HepG2 (cell line): ENCODE data around the gene RAB6A. TPM values are rescaled to one million over a fixed set of nuclear protein-coding genes. Genes with fewer than 3 reads are reported as not detected.
A peak's percentile ranks its signal among the peaks of the same experiment; 100 is the strongest.

Source experiments
- ARID3A ChIP-seq: IDR thresholded peaks from 2 replicates; pipeline ENCODE4 v1.6.1; 2012; ENCODE audit warnings: low read depth, low read length, improper control_type of control experiment
- ASH2L ChIP-seq: fragments of 300-600, 200-600 bp; sonication (generic); IDR thresholded peaks from 2 replicates; pipeline ENCODE4 v1.7.0; 2017; ENCODE audit warnings: low read depth, mild to moderate bottlenecking, moderate library complexity, mixed read lengths, low read length; ENCODE audit not compliant: insufficient read length
- ATF1 ChIP-seq: IDR thresholded peaks from 2 replicates; pipeline ENCODE4 v1.6.1; 2016; ENCODE audit warnings: mild to moderate bottlenecking, control low read depth
- BRD4 ChIP-seq: sonication (generic); formaldehyde crosslinking; IDR thresholded peaks from 2 replicates; pipeline ENCODE4 v1.4.0; 2020; ENCODE audit warnings: missing genetic modification reagents
- ELF1 ChIP-seq: sonication (generic); formaldehyde crosslinking; IDR thresholded peaks from 2 replicates; pipeline ENCODE4 v1.4.0; 2020; ENCODE audit warnings: missing genetic modification reagents
- ESRRA ChIP-seq: sonication (generic); formaldehyde crosslinking; IDR thresholded peaks from 2 replicates; pipeline ENCODE4 v1.5.1; 2020; ENCODE audit warnings: mild to moderate bottlenecking, low read depth, missing genetic modification reagents
- GABPB1 ChIP-seq: IDR thresholded peaks from 2 replicates; pipeline ENCODE4 v1.6.1; 2016; ENCODE audit warnings: mild to moderate bottlenecking, missing genetic modification reagents, moderate library complexity, missing compliant biosample characterization
- KDM3A ChIP-seq: IDR thresholded peaks from 2 replicates; pipeline ENCODE4 v1.6.1; 2018; ENCODE audit warnings: low read depth, missing compliant biosample characterization
- MAFF ChIP-seq: IDR thresholded peaks from 2 replicates; pipeline ENCODE4 v1.6.1; 2011; ENCODE audit warnings: low read depth, low read length, improper control_type of control experiment
- PCBP1 ChIP-seq: fragments of 200-400 bp; formaldehyde crosslinking; IDR thresholded peaks from 2 replicates; pipeline ENCODE4 v1.6.1; 2017; ENCODE audit warnings: mild to moderate bottlenecking, low read depth, low read length, borderline replicate concordance
- RARA ChIP-seq: IDR thresholded peaks from 2 replicates; pipeline ENCODE4 v1.6.1; 2016; ENCODE audit warnings: missing genetic modification reagents, missing compliant biosample characterization
- RORA ChIP-seq: sonication (generic); formaldehyde crosslinking; IDR thresholded peaks from 2 replicates; pipeline ENCODE4 v1.5.0; 2020; ENCODE audit warnings: mild to moderate bottlenecking, missing genetic modification reagents, moderate library complexity
- SNRNP70 ChIP-seq: fragments of 200-400 bp; formaldehyde crosslinking; IDR thresholded peaks from 2 replicates; pipeline ENCODE4 v1.6.1; 2017; ENCODE audit warnings: mild to moderate bottlenecking, low read depth, low read length, moderate library complexity
- SSRP1 ChIP-seq: IDR thresholded peaks from 2 replicates; pipeline ENCODE4 v1.6.1; 2016; ENCODE audit warnings: control low read depth
- TARDBP ChIP-seq: sonication (generic); formaldehyde crosslinking; IDR thresholded peaks from 2 replicates; pipeline ENCODE4 v1.8.0; 2022; ENCODE audit warnings: mild to moderate bottlenecking, missing genetic modification reagents
- THYN1 ChIP-seq: sonication (generic); formaldehyde crosslinking; IDR thresholded peaks from 2 replicates; pipeline ENCODE4 v1.8.1; 2023; ENCODE audit warnings: low read depth, mild to moderate bottlenecking, moderate library complexity, missing genetic modification reagents, borderline replicate concordance
- ZBTB14 ChIP-seq: sonication (generic); formaldehyde crosslinking; IDR thresholded peaks from 2 replicates; pipeline ENCODE4 v1.4.0; 2020; ENCODE audit warnings: missing genetic modification reagents
- ZKSCAN1 ChIP-seq: fragments of 150-350 bp; IDR thresholded peaks from 2 replicates; pipeline ENCODE4 v1.6.1; 2014; ENCODE audit warnings: low read length
- ZMAT3 ChIP-seq: sonication (generic); formaldehyde crosslinking; conservative IDR thresholded peaks from 2 replicates; pipeline ENCODE4 v1.7.0; 2021; ENCODE audit warnings: missing genetic modification reagents
- ZNF143 ChIP-seq: sonication (generic); formaldehyde crosslinking; IDR thresholded peaks from 2 replicates; pipeline ENCODE4 v1.4.0; 2020; ENCODE audit warnings: missing genetic modification reagents
- ZNF432 ChIP-seq: sonication (generic); formaldehyde crosslinking; IDR thresholded peaks from 2 replicates; pipeline ENCODE4 v1.5.0; 2020; ENCODE audit warnings: missing genetic modification reagents, mild to moderate bottlenecking, borderline replicate concordance
- ZNF556 ChIP-seq: sonication (generic); formaldehyde crosslinking; IDR thresholded peaks from 2 replicates; pipeline ENCODE4 v1.4.0; 2020; ENCODE audit warnings: mild to moderate bottlenecking, missing genetic modification reagents, borderline replicate concordance
- ZNF670 ChIP-seq: sonication (generic); formaldehyde crosslinking; IDR thresholded peaks from 2 replicates; pipeline ENCODE4 v1.8.0; 2022; ENCODE audit warnings: mild to moderate bottlenecking, missing genetic modification reagents, borderline replicate concordance
- ZNF704 ChIP-seq: sonication (generic); formaldehyde crosslinking; IDR thresholded peaks from 2 replicates; pipeline ENCODE4 v1.8.1; 2023; ENCODE audit warnings: mild to moderate bottlenecking, inconsistent platforms, moderate library complexity, missing genetic modification reagents, borderline replicate concordance
- ZNF75D ChIP-seq: sonication (generic); formaldehyde crosslinking; IDR thresholded peaks from 2 replicates; pipeline ENCODE4 v1.8.1; 2023; ENCODE audit warnings: missing genetic modification reagents, mild to moderate bottlenecking, borderline replicate concordance
- ZSCAN12 ChIP-seq: sonication (generic); formaldehyde crosslinking; IDR thresholded peaks from 2 replicates; pipeline ENCODE4 v1.9.0; 2021; ENCODE audit warnings: mild to moderate bottlenecking, missing genetic modification reagents
- polyA plus RNA-seq, 8 experiments: library from polyadenylated mRNA; depleted of rRNA in 3 of 8; stranded (reverse) in 7 of 8; unstranded in 1 of 8; fragments of >200 nt; fragmentation: Illumina TruSeq in 4 of 8; extraction: Trizol in 4 of 8; gene quantifications; 2 replicates each; pipeline versions ENCODE4 v1.2.1 to v1.2.3, GENCODE V29; 2011 to 2016; ENCODE audit warnings: low read depth in 4 of 8, missing spikeins in 1 of 8, mixed read lengths in 1 of 8; ENCODE audit not compliant: insufficient read depth in 1 of 8
- total RNA-seq, 5 experiments: library from RNA; depleted of rRNA; stranded (reverse); fragments of >200 nt; fragmentation: Illumina TruSeq; extraction: Trizol; gene quantifications; 2 replicates each; pipeline ENCODE4 v1.2.3, GENCODE V29; 2016; ENCODE audit warnings: low read depth in 1 of 5

Gene RAB6A
- total and polyA plus RNA-seq, 2 of the 13 experiments (the other 11 are each of a cell fraction or from before 2014, with no cell fraction given): 74.3 to 121 TPM

- TF ChIP-seq ZNF143: peak; percentile 90
- TF ChIP-seq ELF1 (CRISPR knock-in tag): 0 out of 2 replicates have a peak, but pooled peaks have one; percentile 45
- no peak for TF ChIP-seq ZKSCAN1
- TF ChIP-seq ZSCAN12 (CRISPR knock-in tag): no peak
- TF ChIP-seq TARDBP (CRISPR knock-in tag): no peak
- TF ChIP-seq ZMAT3: 0 out of 2 replicates have a peak, but pooled peaks have one; percentile 36
- no peak for TF ChIP-seq MAFF
- no peak for TF ChIP-seq SNRNP70
- no peak for TF ChIP-seq ZNF432 (CRISPR knock-in tag)
- TF ChIP-seq ATF1 (CRISPR knock-in tag): peak; percentile 88
- no peak for TF ChIP-seq ASH2L
- TF ChIP-seq SSRP1: no peak
- no peak for TF ChIP-seq THYN1 (CRISPR knock-in tag)
- no peak for TF ChIP-seq ZBTB14 (CRISPR knock-in tag)
- peak; percentile 72; the same call in 1 of the 2 replicates for TF ChIP-seq GABPB1
- no peak for TF ChIP-seq ARID3A
- 0 out of 2 replicates have a peak, but pooled peaks have one; percentile 24 for TF ChIP-seq ZNF670 (CRISPR knock-in tag)
- TF ChIP-seq BRD4 (CRISPR knock-in tag): no peak
- 0 out of 2 replicates have a peak, but pooled peaks have one; percentile 17 for TF ChIP-seq ZNF556 (CRISPR knock-in tag)
- no peak for TF ChIP-seq ZNF75D
- no peak for TF ChIP-seq RARA (CRISPR knock-in tag)
- TF ChIP-seq KDM3A (CRISPR knock-in tag): peak; percentile 47; the same call in 1 of the 2 replicates
- no peak for TF ChIP-seq PCBP1
- no peak for TF ChIP-seq ESRRA
- no peak for TF ChIP-seq ZNF704
- TF ChIP-seq RORA: no peak
These were observed 113.3 kb downstream of the RAB6A start (continued) for GRCh38 chr11:73647459-73648100.
